GM21360 (cell line): ENCODE measurements around the gene LHFPL3.
"Not testable (repeated sequence)": the region's sequence is repeated elsewhere in the genome, so short reads cannot be mapped to it uniquely, and the experiment has no call there.

Experiments used
- ATAC-seq: cut with Tn5 transposase; IDR thresholded peaks from one replicate; pipeline ENCODE4 v1.9.1; 2021; ENCODE audit warnings: mild to moderate bottlenecking, moderate library complexity; ENCODE audit not compliant: unreplicated experiment

Gene LHFPL3

DNA sequence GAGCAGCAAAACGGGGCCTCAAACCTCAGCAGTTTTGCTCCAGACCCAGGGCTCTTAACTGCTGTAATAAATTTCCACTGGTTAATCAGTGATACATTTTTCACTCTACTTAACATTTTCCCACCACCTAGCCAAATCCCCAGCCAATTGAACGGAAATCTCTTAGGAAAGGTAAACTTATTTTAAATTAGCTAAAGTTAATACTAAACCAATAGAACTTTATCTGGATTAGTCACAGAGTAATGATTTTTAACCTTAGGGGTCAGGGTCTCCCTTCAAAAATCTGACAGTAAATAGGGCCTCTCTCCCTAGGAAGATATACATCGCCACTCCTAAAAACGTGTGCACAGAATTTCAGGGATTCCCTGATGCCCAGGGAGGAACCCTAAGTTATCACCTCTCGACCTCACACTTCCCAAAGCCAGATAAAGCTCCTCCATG lies 598.2 kb downstream of the LHFPL3 start:
- no peak for ATAC-seq

DNA sequence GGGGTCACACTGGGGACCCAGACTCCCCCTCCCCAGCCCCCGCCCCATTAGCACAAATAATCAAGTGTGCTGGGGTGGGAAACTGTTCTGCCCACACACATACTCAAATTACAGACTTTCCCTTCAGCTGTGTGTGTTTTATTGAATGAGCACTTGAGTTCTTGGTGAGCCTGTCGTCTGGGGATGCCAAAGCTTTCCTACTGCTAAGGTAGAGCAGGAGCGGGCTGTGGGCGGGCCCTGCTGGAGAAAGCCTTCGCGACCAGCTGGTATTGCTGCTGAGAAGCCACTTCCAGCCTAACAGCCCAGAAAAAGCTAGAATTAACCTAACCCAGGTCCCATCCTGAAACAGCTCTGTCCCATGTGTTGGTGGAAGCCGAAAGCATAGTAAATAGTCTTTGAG lies 598.7 kb downstream of the LHFPL3 start:
- ATAC-seq = no peak

DNA sequence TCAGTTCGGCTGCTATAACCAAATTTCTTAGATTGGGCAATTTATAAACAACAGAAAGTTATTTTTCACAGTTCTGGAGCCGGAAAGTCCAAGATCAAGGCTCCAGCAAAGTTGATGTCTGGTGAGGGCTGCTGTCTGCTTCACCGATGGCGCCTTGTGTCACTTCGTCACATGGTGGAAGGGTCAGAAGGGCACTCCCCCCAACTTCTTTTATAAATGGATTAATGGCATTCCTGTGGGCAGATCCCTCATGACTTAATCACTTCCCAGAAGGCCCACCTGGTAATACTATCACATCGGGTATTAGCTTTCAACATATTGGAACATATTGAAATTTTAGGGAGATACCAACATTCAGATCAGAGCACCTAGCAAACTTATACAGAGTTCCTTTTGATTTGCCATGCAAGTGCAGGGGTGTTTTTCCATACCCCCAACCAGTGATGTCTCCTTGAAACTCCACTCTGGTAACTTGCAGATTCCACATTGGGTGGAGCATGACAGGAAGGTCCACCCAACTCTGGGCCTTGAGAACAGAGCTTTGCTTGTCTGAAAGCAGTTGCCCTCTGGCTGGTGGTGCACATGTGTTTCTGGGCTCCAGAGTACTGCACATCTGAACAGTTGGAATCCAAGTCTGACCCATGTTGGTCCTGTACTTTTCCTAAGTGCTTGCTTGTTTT lies 600.5 kb downstream of the LHFPL3 start:
- no peak for ATAC-seq

DNA sequence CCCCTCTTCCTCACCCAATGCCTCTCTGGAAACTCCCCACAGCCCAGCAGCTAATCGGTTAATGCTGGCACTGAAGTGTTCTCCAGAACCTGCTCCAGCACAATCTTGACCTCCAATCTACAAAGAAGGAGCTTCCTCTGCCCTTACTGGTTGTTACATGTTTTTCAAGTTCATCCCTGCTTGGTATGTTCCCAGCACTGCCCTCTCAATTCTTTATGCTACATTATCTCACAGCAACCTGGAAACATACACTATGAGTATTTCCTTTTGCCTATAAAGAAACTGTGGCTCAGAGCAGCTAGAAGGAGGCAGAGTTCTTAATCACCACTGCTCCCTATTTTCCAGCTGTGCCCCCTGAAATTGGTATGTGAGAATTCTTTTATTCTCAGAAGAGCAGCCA lies 601.5 kb downstream of the LHFPL3 start:
- ATAC-seq = no peak

DNA sequence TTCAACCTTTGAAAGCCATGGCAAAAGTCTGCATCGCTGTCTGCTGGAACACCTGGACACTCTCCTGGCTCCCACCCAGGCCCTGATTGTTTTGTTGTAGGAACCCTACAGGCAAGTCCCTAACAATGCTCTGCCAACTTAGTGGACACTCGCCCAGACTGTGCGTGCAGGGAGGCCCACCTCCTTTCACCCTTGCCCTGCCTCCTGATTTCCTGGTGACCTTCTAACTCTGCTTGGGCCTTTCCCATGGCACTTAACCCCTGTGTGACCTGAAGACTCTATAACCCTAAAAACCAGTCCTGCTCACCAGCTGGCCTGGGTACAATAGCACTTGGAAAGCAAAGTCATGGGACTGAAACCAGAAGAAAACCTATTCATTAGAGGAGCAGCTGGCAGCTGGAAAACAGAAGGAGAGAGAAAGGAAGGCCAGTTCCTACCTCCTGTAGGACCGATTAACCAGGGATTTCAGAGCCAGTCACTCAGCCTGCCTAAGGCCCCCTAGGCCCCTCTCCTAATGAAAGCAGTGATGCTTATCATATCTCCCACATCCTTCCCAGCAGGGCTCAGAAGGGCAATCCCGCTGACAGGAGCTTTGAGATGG lies 602.9 kb downstream of the LHFPL3 start:
- ATAC-seq = no peak

DNA sequence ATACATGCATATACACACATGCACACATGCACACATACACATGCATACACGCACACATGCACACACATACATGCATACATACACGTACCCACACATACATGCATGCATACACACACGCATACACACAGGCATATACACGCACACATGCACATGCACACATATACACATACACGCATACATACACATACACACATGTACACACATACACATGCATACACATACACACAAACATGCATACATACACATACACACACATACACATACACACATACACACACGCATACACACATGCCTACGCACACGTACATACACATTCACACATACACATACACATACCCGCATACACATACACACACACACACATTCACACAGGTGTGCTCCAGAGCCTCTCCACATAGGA lies 604.6 kb downstream of the LHFPL3 start:
- ATAC-seq = no peak

DNA sequence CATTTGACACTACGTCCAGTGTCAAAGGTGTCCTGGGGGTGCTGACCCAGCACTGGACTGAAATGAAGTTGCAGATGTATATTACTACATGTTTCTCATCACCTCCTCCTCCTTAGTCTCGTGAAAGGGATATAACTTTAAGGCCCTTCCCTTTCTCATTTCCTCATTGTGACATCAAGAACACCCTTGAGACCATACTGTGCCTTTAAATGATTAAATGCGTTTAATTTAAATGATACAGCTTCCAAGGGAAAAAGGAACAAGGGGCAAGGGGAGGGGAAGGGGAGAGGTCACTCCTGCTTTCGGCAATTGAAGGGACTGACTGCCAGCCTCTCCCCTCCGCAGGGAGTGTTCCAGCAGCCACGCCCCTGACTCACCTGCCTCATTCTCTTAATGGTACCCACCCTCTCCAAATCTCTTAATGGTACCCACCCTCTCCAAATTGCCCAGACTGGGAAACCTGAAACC lies 605.2 kb downstream of the LHFPL3 start:
- no peak for ATAC-seq

DNA sequence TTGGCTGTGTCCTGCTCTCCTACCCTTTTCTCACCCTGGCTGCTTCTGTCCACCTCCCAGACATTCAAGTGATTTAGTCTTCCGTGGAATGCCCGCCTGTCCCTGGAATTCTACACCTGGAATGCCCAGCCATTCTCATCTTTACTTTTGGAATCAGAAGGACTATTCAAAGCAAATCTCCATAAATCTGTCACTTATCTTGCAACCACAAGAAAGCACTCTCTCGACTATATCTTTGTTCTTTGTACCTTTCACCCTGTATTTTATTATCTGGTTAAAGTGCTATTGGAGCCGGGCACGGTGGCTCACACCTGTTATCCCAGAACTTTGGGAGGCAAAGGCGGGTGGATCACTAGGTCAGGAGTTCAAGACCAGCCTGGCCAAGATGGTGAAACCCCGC lies 606.3 kb downstream of the LHFPL3 start:
- ATAC-seq = no peak

DNA sequence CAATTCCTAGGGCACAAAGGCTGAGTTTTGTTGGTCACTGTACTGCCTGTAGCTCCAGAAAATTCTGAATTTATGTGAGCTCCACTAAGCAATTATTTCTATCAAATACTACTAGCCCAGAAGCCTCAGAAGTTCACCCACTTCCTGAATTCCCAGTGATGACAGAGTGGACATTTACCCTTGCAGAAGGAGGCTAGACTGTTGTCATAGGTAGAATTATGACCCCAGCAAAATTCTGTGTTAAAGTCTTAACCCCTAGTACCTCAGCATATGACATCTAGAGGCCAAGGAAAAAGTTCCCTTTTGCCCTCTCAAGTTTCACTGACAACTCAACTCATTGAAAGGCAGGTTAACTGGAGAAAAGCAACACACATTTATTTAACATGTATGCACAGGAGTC lies 606.9 kb downstream of the LHFPL3 start:
- ATAC-seq = no peak

DNA sequence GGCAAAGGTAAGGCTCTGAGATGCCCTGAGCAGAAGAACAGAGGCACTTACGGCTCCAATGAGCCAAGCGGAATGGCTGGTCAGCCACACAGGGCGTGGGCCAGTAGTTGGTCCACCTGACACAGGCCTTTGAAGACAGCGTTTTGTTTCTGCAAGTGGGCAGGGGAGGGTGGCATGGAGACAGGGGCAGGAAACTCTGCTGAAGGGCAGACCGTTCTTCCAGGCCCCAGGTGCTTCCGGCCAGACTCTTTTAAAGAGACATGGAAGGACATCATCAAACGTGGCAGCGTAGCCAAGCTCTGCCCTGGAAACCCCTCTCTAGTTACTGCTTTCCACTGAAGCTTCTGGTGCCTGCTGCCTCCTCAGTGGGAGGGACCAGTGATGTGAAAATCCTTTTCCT lies 608.1 kb downstream of the LHFPL3 start:
- no peak for ATAC-seq

DNA sequence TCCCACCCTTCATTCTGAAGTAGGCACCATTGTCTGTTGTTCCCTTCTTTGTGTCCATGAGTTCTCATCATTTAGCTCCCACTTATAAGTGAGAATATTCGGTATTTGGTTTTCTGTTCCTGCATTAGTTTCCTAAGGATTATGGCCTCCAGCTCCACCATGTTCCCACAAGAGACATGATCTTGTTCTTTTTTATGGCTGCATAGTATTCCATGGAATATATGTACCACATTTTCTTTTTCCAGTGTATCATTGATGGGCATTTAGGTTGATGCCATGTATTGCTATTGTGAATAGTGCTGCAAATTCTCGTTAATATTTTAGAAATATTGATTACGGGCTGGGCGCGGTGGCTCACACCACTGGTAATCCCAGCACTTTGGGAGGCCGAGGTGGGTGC lies 609.1 kb downstream of the LHFPL3 start:
- ATAC-seq = not testable (repeated sequence)

DNA sequence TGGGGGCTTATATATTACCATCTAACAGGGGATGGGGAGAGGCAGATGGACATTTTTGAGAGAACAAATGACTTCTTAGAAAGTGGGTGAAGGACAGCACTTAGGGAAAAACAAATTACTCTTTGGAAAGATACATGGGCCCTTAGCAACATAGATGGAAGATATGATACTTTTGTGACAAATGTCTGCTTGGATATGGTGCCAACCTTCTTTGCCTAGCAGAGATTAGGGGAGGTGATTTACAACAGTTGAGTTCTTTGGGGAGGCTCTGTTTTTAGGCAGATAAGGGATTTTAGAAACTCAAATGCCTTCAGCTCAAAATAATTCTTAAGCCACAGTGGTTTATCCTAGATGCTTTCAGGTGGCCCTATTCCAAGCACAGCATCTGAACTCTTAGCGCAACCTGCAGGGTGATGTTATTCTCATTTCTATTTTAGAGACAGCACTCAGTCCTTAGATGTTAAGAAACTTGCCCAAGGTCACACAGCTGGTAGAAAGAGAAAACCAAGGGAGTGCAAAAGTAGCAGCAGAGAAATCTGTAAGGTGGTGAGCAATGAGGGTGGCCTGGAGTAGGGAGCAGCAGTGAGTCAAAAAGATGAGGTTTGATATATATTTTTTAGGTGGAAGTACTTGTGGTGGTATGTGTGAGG lies 610.5 kb downstream of the LHFPL3 start:
- no peak for ATAC-seq

DNA sequence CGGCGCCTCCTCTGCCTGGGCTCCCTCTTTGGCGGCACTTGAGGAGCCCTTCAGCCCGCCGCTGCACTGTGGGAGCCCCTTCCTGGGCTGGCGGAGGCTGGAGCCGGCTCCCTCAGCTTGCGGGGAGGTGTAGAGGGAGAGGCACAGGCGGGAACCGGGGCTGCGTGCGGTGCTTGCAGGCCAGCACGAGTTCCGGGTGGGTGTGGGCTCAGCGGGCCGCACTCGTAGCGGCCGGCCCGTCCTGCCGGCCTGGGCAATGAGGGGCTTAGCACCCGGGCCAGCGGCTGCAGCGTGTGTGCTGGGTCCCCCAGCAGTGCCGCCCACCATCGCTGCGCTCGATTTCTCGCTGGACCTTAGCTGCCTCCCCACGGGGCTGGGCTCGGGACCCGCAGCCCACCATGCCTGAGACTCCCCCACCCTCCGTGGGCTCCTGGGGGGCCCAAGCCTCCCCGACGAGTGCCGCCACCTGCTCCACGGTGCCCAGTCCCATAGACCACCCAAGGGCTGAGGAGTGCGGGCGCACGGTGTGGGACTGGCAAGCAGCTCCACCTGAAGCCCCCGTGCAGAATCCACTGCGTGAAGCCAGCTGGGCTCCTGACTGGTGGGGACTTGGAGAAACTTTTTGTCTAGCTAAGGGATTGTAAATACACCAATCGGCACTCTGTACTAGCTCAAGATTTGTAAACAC lies 611.8 kb downstream of the LHFPL3 start:
- no peak for ATAC-seq

DNA sequence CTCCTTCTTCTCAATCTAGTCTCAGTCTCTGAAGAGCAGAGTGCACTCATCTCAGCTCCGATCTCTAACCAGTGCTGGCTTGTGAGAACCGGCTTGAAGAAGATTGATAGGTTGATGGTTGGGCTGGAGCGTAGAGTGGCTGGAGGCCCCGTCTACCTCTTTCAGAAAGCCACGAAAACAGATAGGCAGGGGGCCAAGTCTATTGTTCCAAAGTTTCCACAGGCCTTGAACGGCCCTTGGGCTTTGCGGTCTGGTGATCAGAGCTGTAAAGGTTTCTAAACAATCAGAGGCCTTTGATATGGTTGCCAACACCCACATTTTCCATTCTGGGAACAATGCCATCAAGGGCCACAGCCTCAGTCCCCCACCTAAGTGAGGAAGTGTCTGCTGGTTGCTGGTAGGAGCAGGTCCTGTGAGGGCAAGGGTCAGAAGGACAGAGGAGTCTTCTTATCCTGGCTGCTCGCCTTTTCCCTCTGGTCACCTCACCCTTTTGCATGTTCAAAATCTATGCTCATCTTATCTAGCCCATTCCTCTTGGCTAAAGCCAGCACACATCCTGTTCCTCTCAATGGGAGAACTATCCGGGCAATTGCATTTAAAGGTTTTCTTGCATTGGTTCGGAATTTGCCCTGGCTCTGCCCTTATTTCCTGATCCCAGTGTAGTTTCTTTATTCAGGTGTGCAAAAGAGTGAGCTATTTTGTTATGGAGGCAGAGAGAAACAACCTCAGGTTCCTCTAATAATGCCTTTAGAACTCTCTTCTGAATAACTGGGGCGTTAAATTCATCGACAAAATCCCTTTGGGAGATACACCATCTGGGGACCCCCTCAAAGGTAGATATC lies 615.3 kb downstream of the LHFPL3 start:
- ATAC-seq = peak; percentile 1

DNA sequence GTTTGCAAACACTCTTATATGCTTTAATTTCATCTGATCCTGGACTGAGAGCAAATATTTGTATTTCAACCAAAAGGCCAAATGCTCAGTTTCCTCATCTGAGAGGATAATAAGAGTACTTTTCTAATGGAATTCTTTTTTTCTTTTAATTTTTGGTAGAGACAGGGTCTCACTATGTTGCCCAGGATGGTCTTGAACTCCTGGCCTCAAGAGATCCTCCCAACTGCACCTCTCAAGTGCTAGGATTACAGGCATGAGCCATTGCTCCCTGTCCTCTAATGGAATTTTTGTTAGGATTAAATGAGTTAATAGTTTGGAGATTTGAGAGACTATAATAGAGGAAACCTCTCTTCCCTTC lies 617.2 kb downstream of the LHFPL3 start:
- no peak for ATAC-seq

DNA sequence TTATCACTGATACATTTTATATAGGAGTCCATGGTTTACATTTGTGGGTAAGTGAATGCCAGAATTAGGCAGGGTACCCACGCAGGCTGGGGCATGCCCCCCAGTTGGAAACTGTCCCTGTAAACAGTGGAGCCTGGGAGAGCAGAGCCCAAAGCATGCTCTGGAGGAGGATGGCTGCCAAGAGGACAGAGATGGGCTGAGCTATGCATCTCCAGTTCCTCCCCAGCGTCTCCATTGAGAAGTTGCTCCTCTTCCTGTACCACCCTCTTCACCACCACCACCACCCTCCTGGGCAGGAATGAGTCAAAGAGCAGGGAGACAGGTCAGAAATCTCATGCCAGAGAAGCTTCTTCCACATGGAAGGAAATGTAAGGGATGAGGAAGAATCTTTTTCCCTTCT lies 617.9 kb downstream of the LHFPL3 start:
- ATAC-seq = no peak

DNA sequence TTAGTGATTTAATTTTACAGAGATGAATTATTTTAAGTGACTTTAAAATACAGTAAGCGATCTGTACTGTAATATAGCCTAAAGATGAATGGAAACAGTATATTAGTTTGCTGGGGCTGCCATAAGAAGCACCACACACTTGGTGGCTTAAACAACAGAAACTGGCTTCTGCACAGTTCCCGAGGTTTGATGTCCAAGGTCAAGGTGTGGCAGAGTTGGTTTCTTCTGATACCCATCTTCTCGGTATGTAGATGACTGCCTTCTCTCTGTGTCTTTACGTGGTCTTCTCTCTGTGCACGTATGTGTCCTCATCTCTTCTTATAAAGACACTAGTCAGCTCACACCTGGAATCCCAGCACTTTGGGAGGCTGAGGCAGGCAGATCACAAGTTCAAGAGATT lies 621.6 kb downstream of the LHFPL3 start:
- no peak for ATAC-seq

DNA sequence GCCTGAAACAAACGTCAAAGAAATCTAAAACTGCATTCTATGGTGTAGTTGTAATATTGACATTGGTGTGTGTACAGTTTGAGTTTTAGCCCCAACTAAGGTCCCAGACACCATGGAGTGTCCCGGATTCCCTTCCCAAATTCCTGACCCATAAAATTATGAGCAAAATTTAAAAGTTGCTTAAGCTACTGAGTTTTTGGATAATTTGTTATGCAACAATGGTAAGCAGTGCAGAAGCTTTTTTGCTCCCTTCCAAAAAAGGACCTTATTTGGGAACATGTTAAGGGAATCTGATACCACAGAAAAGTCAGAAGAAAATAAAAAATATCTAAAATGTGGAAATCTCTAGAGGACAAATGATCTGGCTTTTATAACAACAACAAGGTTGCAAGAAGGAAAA lies 622.4 kb downstream of the LHFPL3 start:
- no peak for ATAC-seq

DNA sequence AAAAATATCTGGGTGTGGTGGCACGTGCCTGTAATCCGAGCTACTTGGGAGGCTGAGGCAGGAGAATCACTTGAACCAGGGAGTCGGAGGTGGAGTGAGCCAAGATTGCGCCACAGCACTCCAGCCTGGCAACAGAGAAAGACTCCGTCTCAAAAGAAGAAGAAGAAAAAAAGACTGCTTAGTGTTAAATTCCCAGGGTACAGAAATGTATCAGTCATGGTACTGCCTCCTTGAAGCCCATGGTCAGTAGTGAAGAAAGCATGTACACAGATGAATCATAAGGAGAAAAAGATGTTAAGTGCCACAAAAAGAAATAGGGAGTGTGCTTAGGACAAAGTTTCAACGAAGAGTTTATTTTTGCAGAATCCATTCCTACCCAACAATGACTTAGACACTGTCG lies 623.1 kb downstream of the LHFPL3 start:
- no peak for ATAC-seq

DNA sequence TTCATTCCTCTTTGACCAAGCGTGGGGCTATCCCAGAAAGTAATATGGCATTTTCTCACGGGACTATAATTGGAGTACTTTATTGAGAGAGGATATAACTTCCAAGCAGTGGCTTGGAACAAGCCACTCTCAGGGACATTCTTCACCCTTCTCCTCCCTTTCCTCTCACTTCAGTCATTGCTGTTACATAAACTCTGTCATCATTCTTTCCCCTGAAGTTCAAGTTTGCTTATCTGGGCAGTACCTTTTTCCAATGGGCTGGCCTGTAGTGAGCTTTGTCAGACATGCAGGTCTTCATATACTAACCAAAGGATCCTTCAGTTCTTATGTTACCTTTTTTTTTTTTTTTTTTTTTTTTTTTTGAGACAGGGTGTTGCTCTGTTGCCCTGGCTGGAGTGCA lies 626.9 kb downstream of the LHFPL3 start:
- no peak for ATAC-seq
